CD14-positive monocyte (primary cell): ENCODE data around the gene ZNF181. TPM values are rescaled to one million over a fixed set of nuclear protein-coding genes. Genes with fewer than 3 reads are reported as not detected.

ENCODE experiments used
- DNase-seq, 3 donors: peaks; one replicate each; pipeline ENCODE4 v3.0.0-alpha.2; 2011 to 2022
- H2AFZ ChIP-seq: 2 replicates; pipeline ENCODE4 v1.6.0; 2012; ENCODE audit warnings: mild to moderate bottlenecking, low read depth, low read length, inconsistent platforms; ENCODE audit not compliant: insufficient read depth, poor library complexity, severe bottlenecking
- H3K27ac ChIP-seq, 2 donors: 1 replicate in 1 of 2; 2 replicates in 1 of 2; pipeline ENCODE4 v1.5.1; 2012 to 2013; ENCODE audit warnings: low read length in 2 of 2, control low read depth in 1 of 2, inconsistent platforms in 1 of 2, low read depth in 1 of 2, mild to moderate bottlenecking in 1 of 2
- H3K27me3 ChIP-seq, 2 donors: one replicate each; pipeline versions ENCODE4 v1.6.0 to v1.6.1; 2011 to 2013; ENCODE audit warnings: low read length in 2 of 2; ENCODE audit not compliant: control insufficient read depth in 2 of 2, insufficient read depth in 2 of 2
- H3K36me3 ChIP-seq, 2 donors: replicated peaks in 1 of 2; 1 replicate in 1 of 2; 2 replicates in 1 of 2; pipeline versions ENCODE4 v1.5.1 to v1.6.1; 2012 to 2013; ENCODE audit warnings: low read length in 2 of 2, control low read depth in 1 of 2, inconsistent platforms in 1 of 2, mild to moderate bottlenecking in 1 of 2; ENCODE audit not compliant: insufficient read depth in 2 of 2, control insufficient read depth in 1 of 2
- H3K4me1 ChIP-seq, 2 donors: 1 replicate in 1 of 2; 2 replicates in 1 of 2; pipeline versions ENCODE4 v1.5.1 to v1.6.1; 2012 to 2013; ENCODE audit warnings: low read length in 2 of 2, control low read depth in 1 of 2, inconsistent platforms in 1 of 2, mild to moderate bottlenecking in 1 of 2, moderate library complexity in 1 of 2; ENCODE audit not compliant: insufficient read depth in 2 of 2, control insufficient read depth in 1 of 2
- H3K4me2 ChIP-seq: replicated peaks from 2 replicates; pipeline ENCODE3; 2012; ENCODE audit warnings: low read length, moderate library complexity, mild to moderate bottlenecking; ENCODE audit not compliant: poor library complexity, severe bottlenecking; ENCODE audit errors: extremely low read depth
- H3K4me3 ChIP-seq, 3 experiments: fragments of 200-600 bp in 1 of 3; sonication (generic) in 1 of 3; replicated peaks in 1 of 3; 1 replicate in 2 of 3; 2 replicates in 1 of 3; pipeline ENCODE4 v1.5.1; 2011 to 2013; ENCODE audit warnings: low read length in 3 of 3, mild to moderate bottlenecking in 3 of 3, control low read depth in 2 of 3, low read depth in 2 of 3, inconsistent platforms in 1 of 3, moderate library complexity in 1 of 3
- H3K79me2 ChIP-seq: 2 replicates; pipeline ENCODE4 v1.6.0; 2012; ENCODE audit warnings: mild to moderate bottlenecking, control low read depth, inconsistent platforms, low read length, moderate library complexity; ENCODE audit not compliant: insufficient read depth
- H3K9ac ChIP-seq: 2 replicates; pipeline ENCODE4 v1.6.0; 2017; ENCODE audit warnings: low read length, mild to moderate bottlenecking; ENCODE audit not compliant: insufficient read depth, poor library complexity, severe bottlenecking
- H3K9me3 ChIP-seq, 2 donors: replicated peaks in 1 of 2; 1 replicate in 1 of 2; 2 replicates in 1 of 2; pipeline versions ENCODE4 v1.5.1 to v1.6.1; 2012 to 2013; ENCODE audit warnings: low read length in 2 of 2, control low read depth in 1 of 2; ENCODE audit not compliant: control insufficient read depth in 1 of 2, insufficient read depth in 1 of 2
- H4K20me1 ChIP-seq: 2 replicates; pipeline ENCODE4 v1.6.0; 2012; ENCODE audit warnings: mild to moderate bottlenecking, low read length, control low read depth, moderate library complexity; ENCODE audit not compliant: insufficient read depth
- H3K27ac Mint-ChIP-seq, 7 donors: one replicate each; pipeline ENCODE4 v1.8.0; 2020; ENCODE audit warnings: mild to moderate bottlenecking in 7 of 7, mixed read lengths in 7 of 7, moderate library complexity in 6 of 7, inconsistent platforms in 2 of 7
- H3K27me3 Mint-ChIP-seq, 3 donors: one replicate each; pipeline ENCODE4 v1.8.0; 2021 to 2022; ENCODE audit warnings: low read depth in 3 of 3, mild to moderate bottlenecking in 3 of 3, mixed read lengths in 3 of 3, moderate library complexity in 3 of 3, inconsistent platforms in 1 of 3
- H3K36me3 Mint-ChIP-seq, 2 donors: one replicate each; pipeline ENCODE4 v1.8.0; 2020; ENCODE audit warnings: mixed read lengths in 2 of 2, inconsistent platforms in 1 of 2, mild to moderate bottlenecking in 1 of 2
- H3K4me1 Mint-ChIP-seq: one replicate; pipeline ENCODE4 v1.8.0; 2020; ENCODE audit warnings: mild to moderate bottlenecking, mixed read lengths
- H3K4me3 Mint-ChIP-seq, 2 donors: one replicate each; pipeline ENCODE4 v1.8.0; 2020; ENCODE audit warnings: mild to moderate bottlenecking in 2 of 2, mixed read lengths in 2 of 2, moderate library complexity in 1 of 2
- H3K9me3 Mint-ChIP-seq, 7 donors: one replicate each; pipeline ENCODE4 v1.8.0; 2020 to 2022; ENCODE audit warnings: mixed read lengths in 7 of 7, mild to moderate bottlenecking in 6 of 7, moderate library complexity in 6 of 7, inconsistent platforms in 2 of 7
- WGBS: methylation state at CpG from one replicate; pipeline ENCODE4 v1.1.5; 2013; ENCODE audit warnings: missing lambda C conversion rate; ENCODE audit not compliant: insufficient coverage; 5-methylcytosine and 5-hydroxymethylcytosine counted together
- intact Hi-C, 2 donors: fragments of 100-400 bp; cut with micrococcal nuclease; formaldehyde crosslinking; loops; one replicate each; pipeline versions ENCODE4 v1.15.0 to v1.15.1; 2023
- polyA plus RNA-seq, 3 donors: library from polyadenylated mRNA; depleted of rRNA in 1 of 3; unstranded in 2 of 3; stranded (reverse) in 1 of 3; fragments of 300-500 nt in 2 of 3; fragments of >200 nt in 1 of 3; fragmentation: Illumina TruSeq in 2 of 3; gene quantifications; 1 replicate in 2 of 3; 2 replicates in 1 of 3; pipeline ENCODE4 v1.2.3, GENCODE V29; 2012 to 2021
- TF ChIP-seq, protein P1 (sequence below): fragments of 200-600 bp; IDR thresholded peaks from one replicate; pipeline ENCODE4 v1.8.0; 2022; ENCODE audit warnings: antibody characterized with exemption, mild to moderate bottlenecking

The ZNF181 gene
- polyA plus RNA-seq, 3 donors = 2.3 to 5.7 (median 3.0) TPM

DNA sequence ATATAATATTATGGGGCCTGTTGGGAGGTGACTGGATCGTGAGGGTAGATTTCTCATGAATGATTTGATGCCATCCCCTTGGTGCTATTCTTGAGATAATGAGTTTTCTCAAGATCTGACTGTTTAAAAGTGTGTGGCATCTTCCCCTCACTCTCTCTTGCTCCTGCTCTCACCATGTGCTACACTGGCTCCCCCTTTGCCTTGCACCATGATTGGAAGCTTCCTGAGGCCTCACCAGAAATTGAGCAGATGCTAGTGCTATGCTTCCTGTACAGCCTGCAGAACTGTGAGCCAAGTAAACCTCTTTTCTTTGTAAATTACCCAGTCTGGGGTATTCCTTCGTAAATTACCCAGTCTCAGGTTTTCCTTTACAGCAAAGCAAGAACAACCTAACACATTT lies 40.8 kb downstream of the ZNF181 start:
- Histone ChIP-seq H3K36me3 (no peaks in the 10 kb centered on the region), H3K9me3 (peaks cover 44 to 50% of the 10 kb centered on the region in 2 donors), H3K4me2 (no peak overlapping the region), H2AFZ (no peak overlapping the region), H3K4me3 (no peak overlapping the region), H3K27me3 (peaks cover 0 to 2% of the 10 kb centered on the region in 2 donors), H3K27ac (no peak overlapping the region), H3K79me2 (no peaks in the 10 kb centered on the region), H4K20me1 (no peaks in the 10 kb centered on the region), H3K4me1 (peaks cover 11 to 13% of the 10 kb centered on the region in 2 donors), H3K9ac (no peak overlapping the region)
- Mint-ChIP-seq H3K27ac (no peak overlapping the region), H3K36me3 (peaks cover 4 to 5% of the 10 kb centered on the region in 2 donors), H3K4me1 (peaks cover 12% of the 10 kb centered on the region), H3K4me3 (no peak overlapping the region), H3K27me3 (peaks cover 5 to 7% (median 5%) of the 10 kb centered on the region in 3 donors), H3K9me3 (peaks cover 22 to 64% (median 49%) of the 10 kb centered on the region in 7 donors)
- no CpG with 5 or more reads among the region's 2 CpGs for WGBS
- DNase-seq = no peak
- intact Hi-C loops = loop anchor here (5.0 kb wide), 2 partner anchors 43 to 98 kb away; partner anchors contain the start of genes SCGB2B2 (in 1 of the 2), ZNF181 (in 1 of the 2) and ZNF302 (in 1 of the 2)
- TF ChIP-seq, protein P1, sequence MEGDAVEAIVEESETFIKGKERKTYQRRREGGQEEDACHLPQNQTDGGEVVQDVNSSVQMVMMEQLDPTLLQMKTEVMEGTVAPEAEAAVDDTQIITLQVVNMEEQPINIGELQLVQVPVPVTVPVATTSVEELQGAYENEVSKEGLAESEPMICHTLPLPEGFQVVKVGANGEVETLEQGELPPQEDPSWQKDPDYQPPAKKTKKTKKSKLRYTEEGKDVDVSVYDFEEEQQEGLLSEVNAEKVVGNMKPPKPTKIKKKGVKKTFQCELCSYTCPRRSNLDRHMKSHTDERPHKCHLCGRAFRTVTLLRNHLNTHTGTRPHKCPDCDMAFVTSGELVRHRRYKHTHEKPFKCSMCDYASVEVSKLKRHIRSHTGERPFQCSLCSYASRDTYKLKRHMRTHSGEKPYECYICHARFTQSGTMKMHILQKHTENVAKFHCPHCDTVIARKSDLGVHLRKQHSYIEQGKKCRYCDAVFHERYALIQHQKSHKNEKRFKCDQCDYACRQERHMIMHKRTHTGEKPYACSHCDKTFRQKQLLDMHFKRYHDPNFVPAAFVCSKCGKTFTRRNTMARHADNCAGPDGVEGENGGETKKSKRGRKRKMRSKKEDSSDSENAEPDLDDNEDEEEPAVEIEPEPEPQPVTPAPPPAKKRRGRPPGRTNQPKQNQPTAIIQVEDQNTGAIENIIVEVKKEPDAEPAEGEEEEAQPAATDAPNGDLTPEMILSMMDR = no peak

DNA sequence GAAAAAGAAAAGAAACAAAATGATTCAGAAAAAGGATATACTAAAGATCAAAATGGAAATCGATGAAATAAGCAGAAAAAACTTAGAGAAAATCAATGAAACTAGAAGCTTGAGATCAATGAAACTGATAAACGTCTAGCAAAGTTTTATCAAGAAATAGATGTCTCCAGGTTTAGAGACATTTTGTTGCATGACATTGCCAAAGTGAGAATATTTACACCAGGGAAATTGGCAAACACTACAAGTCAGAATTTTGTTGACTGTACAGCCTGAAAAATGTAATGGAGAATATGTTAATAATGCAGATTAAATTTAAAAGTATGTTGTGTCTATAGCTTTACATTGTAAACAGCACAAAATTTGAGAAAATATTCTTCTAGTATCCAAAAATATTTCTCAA lies 44.3 kb downstream of the ZNF181 start:
- TF ChIP-seq, protein P1 = no peak

More for the DNA sequence above, 44.3 kb downstream of the ZNF181 start:
- Histone ChIP-seq H3K36me3 (no peaks in the 10 kb centered on the region), H3K4me2 (no peak overlapping the region), H3K4me1 (peaks cover under 1% of the 10 kb centered on the region in 2 donors), H3K9ac (no peak overlapping the region), H4K20me1 (no peaks in the 10 kb centered on the region), H2AFZ (no peak overlapping the region), H3K9me3 (peaks cover 40 to 49% of the 10 kb centered on the region in 2 donors), H3K79me2 (no peaks in the 10 kb centered on the region), H3K27ac (no peak overlapping the region), H3K27me3 (peaks cover 0 to 2% of the 10 kb centered on the region in 2 donors), H3K4me3 (no peak overlapping the region)
- peaks cover 3 to 4% (median 3%) of the 10 kb centered on the region in 3 donors for H3K27me3 Mint-ChIP-seq
- H3K36me3 Mint-ChIP-seq = no peaks in the 10 kb centered on the region
- H3K4me1 Mint-ChIP-seq = peaks cover under 1% of the 10 kb centered on the region
- 67% methylated on average over 1 of the region's 2 CpGs for WGBS
- H3K9me3 Mint-ChIP-seq = peaks cover 21 to 62% (median 42%) of the 10 kb centered on the region in 7 donors
- intact Hi-C loops = no loop called here
- no peak overlapping the region for H3K4me3 Mint-ChIP-seq
- no peak for DNase-seq
- H3K27ac Mint-ChIP-seq = no peak overlapping the region
